AG10803 (cell line): ENCODE measurements around the gene PPARA.

ENCODE experiments used
- DNase-seq: peaks from one replicate; pipeline ENCODE4 v3.0.0; 2010; ENCODE audit warnings: low read depth
- H3K4me3 ChIP-seq: 2 replicates; pipeline ENCODE4 v1.5.1; 2011; ENCODE audit warnings: mild to moderate bottlenecking, low read length, control low read depth
- CTCF ChIP-seq: conservative IDR thresholded peaks from 2 replicates; pipeline ENCODE4 v1.5.1; 2011; ENCODE audit warnings: mild to moderate bottlenecking, low read length, control low read depth, inconsistent platforms

PPARA gene

GRCh38 chr22:46240073-46240472 is 89.7 kb downstream of the PPARA start:
- DNase-seq = no peak
- no peak overlapping the region for H3K4me3 ChIP-seq
- no peak for TF ChIP-seq CTCF

- DNase-seq = no peak
- TF ChIP-seq CTCF = no peak
- H3K4me3 ChIP-seq = no peak overlapping the region
Observed at GRCh38 chr22:46240506-46240905, 90.2 kb downstream of the PPARA start.

GRCh38 chr22:46240907-46241306 is 90.6 kb downstream of the PPARA start:
- no peak for TF ChIP-seq CTCF
- no peak for DNase-seq
- no peak overlapping the region for H3K4me3 ChIP-seq

- no peak for TF ChIP-seq CTCF
- H3K4me3 ChIP-seq = no peak overlapping the region
- no peak for DNase-seq
Observed at GRCh38 chr22:46241396-46242007, 91.2 kb downstream of the PPARA start.

- no peak overlapping the region for H3K4me3 ChIP-seq
- no peak for DNase-seq
- TF ChIP-seq CTCF = no peak
Observed at GRCh38 chr22:46242076-46242475, 91.8 kb downstream of the PPARA start.

- TF ChIP-seq CTCF = no peak
- DNase-seq = no peak
Observed at GRCh38 chr22:46244771-46245170, 94.4 kb downstream of the PPARA start.

GRCh38 chr22:46245511-46245910 is 95.2 kb downstream of the PPARA start:
- TF ChIP-seq CTCF = no peak

More at GRCh38 chr22:46244771-46245170, 94.4 kb downstream of the PPARA start:
- H3K4me3 ChIP-seq = no peak overlapping the region

More at GRCh38 chr22:46245511-46245910, 95.2 kb downstream of the PPARA start:
- no peak for DNase-seq
- no peak overlapping the region for H3K4me3 ChIP-seq
